ENCODE results near the gene GKN1. TPM values are rescaled to one million over a fixed set of nuclear protein-coding genes. Genes with fewer than 3 reads are reported as not detected.
A peak's percentile ranks its signal among the peaks of the same experiment; 100 is the strongest.

GKN1 gene
- total RNA-seq, 1 donor from 2014 or later: not detected

- TF ChIP-seq, protein P1, sequence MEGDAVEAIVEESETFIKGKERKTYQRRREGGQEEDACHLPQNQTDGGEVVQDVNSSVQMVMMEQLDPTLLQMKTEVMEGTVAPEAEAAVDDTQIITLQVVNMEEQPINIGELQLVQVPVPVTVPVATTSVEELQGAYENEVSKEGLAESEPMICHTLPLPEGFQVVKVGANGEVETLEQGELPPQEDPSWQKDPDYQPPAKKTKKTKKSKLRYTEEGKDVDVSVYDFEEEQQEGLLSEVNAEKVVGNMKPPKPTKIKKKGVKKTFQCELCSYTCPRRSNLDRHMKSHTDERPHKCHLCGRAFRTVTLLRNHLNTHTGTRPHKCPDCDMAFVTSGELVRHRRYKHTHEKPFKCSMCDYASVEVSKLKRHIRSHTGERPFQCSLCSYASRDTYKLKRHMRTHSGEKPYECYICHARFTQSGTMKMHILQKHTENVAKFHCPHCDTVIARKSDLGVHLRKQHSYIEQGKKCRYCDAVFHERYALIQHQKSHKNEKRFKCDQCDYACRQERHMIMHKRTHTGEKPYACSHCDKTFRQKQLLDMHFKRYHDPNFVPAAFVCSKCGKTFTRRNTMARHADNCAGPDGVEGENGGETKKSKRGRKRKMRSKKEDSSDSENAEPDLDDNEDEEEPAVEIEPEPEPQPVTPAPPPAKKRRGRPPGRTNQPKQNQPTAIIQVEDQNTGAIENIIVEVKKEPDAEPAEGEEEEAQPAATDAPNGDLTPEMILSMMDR (IDR thresholded peaks at IDR 0.05; ENCODE audit: insufficient read depth, low read length, severe bottlenecking): no peak
- DNase-seq (ENCODE audit: low read depth) (no peak), FAIRE-seq (no peak)
- Histone ChIP-seq H3K4me3 (ENCODE audit: low read depth, low read length) (no peak overlapping the region), H3K36me3 (ENCODE audit: control insufficient read depth, insufficient read depth, low read length) (no peaks in the 10 kb centered on the region), H3K27me3 (ENCODE audit: control insufficient read depth, insufficient read depth, low read length) (no peaks in the 10 kb centered on the region)
Measured at GRCh38 chr2:68964282-68964681, 10.2 kb upstream of the GKN1 start.

DNA sequence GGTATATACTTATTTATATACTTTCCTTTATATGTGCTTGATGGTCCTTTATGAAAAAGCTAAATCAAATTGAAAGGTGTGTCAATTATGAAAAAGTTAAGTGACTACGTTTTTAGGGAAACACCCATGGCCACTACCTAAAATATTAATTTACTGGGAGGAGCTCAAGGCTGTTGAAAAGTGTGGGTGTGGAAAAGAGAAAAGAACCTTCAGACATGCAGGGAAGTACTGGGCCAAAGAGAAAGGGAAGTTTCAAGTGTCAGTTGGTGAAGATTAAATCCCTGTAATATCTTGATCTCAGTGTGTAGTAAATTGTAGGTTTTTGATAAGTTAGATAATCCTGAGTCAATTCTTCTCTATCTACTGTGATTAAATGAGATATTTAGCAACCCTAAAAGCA lies 6.2 kb upstream of the GKN1 start:
- Histone ChIP-seq H3K4me3 (ENCODE audit: low read depth, low read length) (no peak overlapping the region), H3K27me3 (ENCODE audit: control insufficient read depth, insufficient read depth, low read length) (no peaks in the 10 kb centered on the region), H3K36me3 (ENCODE audit: control insufficient read depth, insufficient read depth, low read length) (no peaks in the 10 kb centered on the region)
- FAIRE-seq (no peak), DNase-seq (ENCODE audit: low read depth) (no peak)
- TF ChIP-seq, protein P1 (IDR thresholded peaks at IDR 0.05; ENCODE audit: insufficient read depth, low read length, severe bottlenecking): no peak

GRCh38 chr2:68969736-68970490 lies 4.5 kb upstream of the GKN1 start:
- Histone ChIP-seq H3K4me3 (ENCODE audit: low read depth, low read length) (no peak overlapping the region), H3K36me3 (ENCODE audit: control insufficient read depth, insufficient read depth, low read length) (no peaks in the 10 kb centered on the region), H3K27me3 (ENCODE audit: control insufficient read depth, insufficient read depth, low read length) (no peaks in the 10 kb centered on the region)
- FAIRE-seq: no peak
- no peak for DNase-seq (ENCODE audit: low read depth)
- TF ChIP-seq, protein P1 (IDR thresholded peaks at IDR 0.05; ENCODE audit: insufficient read depth, low read length, severe bottlenecking): no peak

DNA sequence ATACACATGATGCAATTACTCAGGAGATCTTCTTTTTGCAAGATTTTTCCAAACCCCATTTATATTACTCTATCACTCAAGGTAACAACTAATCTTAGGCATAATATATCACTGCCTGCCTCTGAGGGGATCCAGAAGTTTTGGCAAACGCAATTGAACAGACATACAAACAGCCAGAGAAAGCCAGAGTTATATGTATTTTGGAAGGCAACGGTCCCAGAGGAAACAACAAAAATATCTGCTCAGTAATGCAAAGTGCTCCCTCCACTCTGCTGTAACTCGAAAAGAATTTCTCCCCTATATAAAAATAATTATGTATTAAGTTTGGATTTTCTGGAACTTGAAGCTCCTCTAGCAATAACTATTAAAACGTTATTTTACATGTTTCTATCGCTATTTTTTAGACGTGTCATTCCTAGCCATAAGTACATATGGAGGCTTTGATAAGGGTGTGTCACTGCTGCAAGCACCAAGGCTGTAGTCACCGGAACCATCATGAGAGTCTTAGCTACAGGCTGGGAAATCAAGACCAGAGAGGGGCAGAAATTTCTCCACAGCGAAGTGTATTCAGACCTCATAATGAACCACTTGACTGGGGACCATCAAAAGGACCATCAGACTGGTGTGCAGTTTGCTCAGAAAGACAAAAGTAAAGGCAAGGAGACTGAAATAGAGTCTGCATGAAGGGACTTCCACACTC lies 3.7 kb upstream of the GKN1 start:
- DNase-seq (ENCODE audit: low read depth) (no peak), FAIRE-seq (no peak)
- TF ChIP-seq, protein P1 (IDR thresholded peaks at IDR 0.05; ENCODE audit: insufficient read depth, low read length, severe bottlenecking): no peak

DNA sequence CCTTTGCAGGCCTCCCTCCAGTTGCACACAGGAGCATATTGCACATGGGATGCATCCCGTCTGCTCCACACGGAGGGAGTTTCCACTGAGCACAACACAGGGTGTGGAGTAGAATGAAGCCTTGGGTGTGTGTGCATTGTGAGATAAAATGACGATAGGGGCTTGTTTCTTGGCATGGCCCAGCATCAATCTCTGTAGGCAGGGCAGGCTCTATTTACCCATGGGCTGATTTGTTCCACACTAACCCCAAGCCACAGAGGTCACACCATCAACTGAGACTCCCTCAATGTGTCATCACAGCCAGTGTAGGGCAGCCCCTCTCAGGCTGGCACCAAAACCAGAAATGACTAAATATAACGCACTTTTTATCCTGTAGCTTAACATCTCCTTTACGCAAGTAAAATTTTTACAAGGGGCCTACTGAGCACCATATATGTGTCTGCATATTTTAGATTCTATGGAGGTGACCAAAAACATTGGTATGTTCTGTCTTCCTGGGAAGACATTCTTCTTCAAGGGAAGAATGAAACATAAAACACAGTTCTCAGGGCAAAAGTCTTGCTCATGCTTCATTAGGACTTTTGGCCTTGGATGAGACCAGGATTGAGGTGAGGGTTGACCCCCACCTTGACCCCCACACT lies 2.7 kb upstream of the GKN1 start:
- FAIRE-seq (no peak), DNase-seq (ENCODE audit: low read depth) (peak; percentile 49)
- TF ChIP-seq, protein P1 (IDR thresholded peaks at IDR 0.05; ENCODE audit: insufficient read depth, low read length, severe bottlenecking): no peak
- Histone ChIP-seq H3K36me3 (ENCODE audit: control insufficient read depth, insufficient read depth, low read length) (no peaks in the 10 kb centered on the region), H3K4me3 (ENCODE audit: low read depth, low read length) (no peak overlapping the region), H3K27me3 (ENCODE audit: control insufficient read depth, insufficient read depth, low read length) (no peaks in the 10 kb centered on the region)

More for the DNA sequence above, 3.7 kb upstream of the GKN1 start:
- no peak overlapping the region for H3K4me3 ChIP-seq (ENCODE audit: low read depth, low read length)
- H3K36me3 ChIP-seq (ENCODE audit: control insufficient read depth, insufficient read depth, low read length): no peaks in the 10 kb centered on the region
- H3K27me3 ChIP-seq (ENCODE audit: control insufficient read depth, insufficient read depth, low read length): no peaks in the 10 kb centered on the region

All from bronchial epithelial cell (primary cell).